ENCODE measurements around the gene TMEM50B. TPM values are rescaled to one million over a fixed set of nuclear protein-coding genes. Genes with fewer than 3 reads are reported as not detected.
"Not testable (repeated sequence)": the region's sequence is repeated elsewhere in the genome, so short reads cannot be mapped to it uniquely, and the experiment has no call there.

The TMEM50B gene
- polyA plus RNA-seq, 3 donors, result 33.8 to 43.0 (median 38.2) TPM

DNA sequence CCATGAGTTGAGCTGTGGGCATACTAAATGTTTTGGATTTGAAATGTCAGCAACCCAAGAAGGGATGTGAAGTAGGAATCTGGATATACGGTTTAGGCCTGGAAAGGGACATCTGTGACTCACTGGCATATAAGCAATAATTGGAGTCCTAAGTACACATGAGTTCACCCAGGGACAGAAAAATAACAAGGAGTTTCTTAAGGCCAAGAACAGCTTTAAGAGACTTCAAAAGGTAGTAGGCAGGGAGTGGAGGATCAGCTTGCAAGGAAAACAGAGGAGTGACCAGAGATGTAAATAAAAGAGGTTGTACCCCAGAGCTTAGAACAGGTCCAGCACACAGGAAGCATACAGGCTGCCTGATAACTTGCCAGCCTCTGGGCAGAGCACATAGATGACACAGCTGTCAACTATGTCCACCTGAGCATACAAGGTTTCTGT lies 28.1 kb downstream of the TMEM50B start:
- H3K27me3 ChIP-seq (ENCODE audit: control insufficient read depth in 2 of 2, insufficient read depth in 2 of 2, low read length in 2 of 2), result no peaks in the 10 kb centered on the region
- no peak overlapping the region for H3K4me2 ChIP-seq (replicated peaks; ENCODE audit: extremely low read depth, low read length, poor library complexity, severe bottlenecking)
- no peaks in the 10 kb centered on the region for H4K20me1 ChIP-seq (ENCODE audit: insufficient read depth, low read length)
- peaks cover 13 to 61% of the 10 kb centered on the region in 2 donors for H3K36me3 ChIP-seq (replicated peaks in 1 of 2; ENCODE audit: control insufficient read depth in 1 of 2, insufficient read depth in 2 of 2, low read length in 2 of 2)
- H3K4me1 Mint-ChIP-seq, result no peaks in the 10 kb centered on the region
- 93% methylated on average over 1 of the region's 1 CpG for WGBS (ENCODE audit: insufficient coverage)
- no peak overlapping the region for H3K27ac Mint-ChIP-seq
- H3K27me3 Mint-ChIP-seq (ENCODE audit: low read depth in 3 of 3), result no peaks in the 10 kb centered on the region
- no peak overlapping the region for H2AFZ ChIP-seq (ENCODE audit: insufficient read depth, low read depth, low read length, poor library complexity, severe bottlenecking)
- no peak overlapping the region for H3K9ac ChIP-seq (ENCODE audit: insufficient read depth, low read length, poor library complexity, severe bottlenecking)
- no peak overlapping the region for H3K4me3 Mint-ChIP-seq
- H3K4me3 ChIP-seq (replicated peaks in 1 of 3; ENCODE audit: low read depth in 2 of 3, low read length in 3 of 3), result no peak overlapping the region
- H3K9me3 ChIP-seq (replicated peaks in 1 of 2; ENCODE audit: control insufficient read depth in 1 of 2, insufficient read depth in 1 of 2, low read length in 2 of 2), result no peaks in the 10 kb centered on the region
- no peak for DNase-seq
- peaks cover 39 to 41% of the 10 kb centered on the region in 2 donors for H3K36me3 Mint-ChIP-seq
- no peaks in the 10 kb centered on the region for H3K79me2 ChIP-seq (ENCODE audit: insufficient read depth, low read length)
- TF ChIP-seq, protein P1, sequence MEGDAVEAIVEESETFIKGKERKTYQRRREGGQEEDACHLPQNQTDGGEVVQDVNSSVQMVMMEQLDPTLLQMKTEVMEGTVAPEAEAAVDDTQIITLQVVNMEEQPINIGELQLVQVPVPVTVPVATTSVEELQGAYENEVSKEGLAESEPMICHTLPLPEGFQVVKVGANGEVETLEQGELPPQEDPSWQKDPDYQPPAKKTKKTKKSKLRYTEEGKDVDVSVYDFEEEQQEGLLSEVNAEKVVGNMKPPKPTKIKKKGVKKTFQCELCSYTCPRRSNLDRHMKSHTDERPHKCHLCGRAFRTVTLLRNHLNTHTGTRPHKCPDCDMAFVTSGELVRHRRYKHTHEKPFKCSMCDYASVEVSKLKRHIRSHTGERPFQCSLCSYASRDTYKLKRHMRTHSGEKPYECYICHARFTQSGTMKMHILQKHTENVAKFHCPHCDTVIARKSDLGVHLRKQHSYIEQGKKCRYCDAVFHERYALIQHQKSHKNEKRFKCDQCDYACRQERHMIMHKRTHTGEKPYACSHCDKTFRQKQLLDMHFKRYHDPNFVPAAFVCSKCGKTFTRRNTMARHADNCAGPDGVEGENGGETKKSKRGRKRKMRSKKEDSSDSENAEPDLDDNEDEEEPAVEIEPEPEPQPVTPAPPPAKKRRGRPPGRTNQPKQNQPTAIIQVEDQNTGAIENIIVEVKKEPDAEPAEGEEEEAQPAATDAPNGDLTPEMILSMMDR (IDR thresholded peaks at IDR 0.05), result no peak
- H3K4me1 ChIP-seq (ENCODE audit: control insufficient read depth in 1 of 2, insufficient read depth in 2 of 2, low read length in 2 of 2), result no peaks in the 10 kb centered on the region
- no peak overlapping the region for H3K27ac ChIP-seq (ENCODE audit: low read depth in 1 of 2, low read length in 2 of 2)
- H3K9me3 Mint-ChIP-seq, result no peaks in the 10 kb centered on the region
- intact Hi-C loops (cut with micrococcal nuclease), result no loop called here

DNA sequence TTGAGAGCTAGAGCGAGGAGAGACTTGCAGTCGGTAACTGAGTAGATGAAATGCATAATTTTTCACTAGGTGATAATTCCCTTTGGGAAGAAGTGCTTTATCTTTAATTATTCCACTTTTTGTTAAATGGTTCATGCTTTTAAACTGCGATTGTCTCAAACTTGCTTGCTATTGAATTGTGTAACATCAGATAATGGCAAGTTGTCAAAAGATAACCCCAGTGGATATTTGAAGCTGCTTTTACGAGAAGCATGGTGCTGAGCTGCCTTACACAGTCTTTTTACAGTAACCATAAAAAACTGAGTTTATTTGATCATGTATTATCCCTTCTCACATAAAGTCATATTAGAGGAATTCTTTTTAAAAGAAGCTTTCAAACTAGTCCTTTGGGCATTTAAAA lies 30.2 kb downstream of the TMEM50B start:
- Histone ChIP-seq H3K27me3 (ENCODE audit: control insufficient read depth in 2 of 2, insufficient read depth in 2 of 2, low read length in 2 of 2) (no peaks in the 10 kb centered on the region), H3K4me3 (replicated peaks in 1 of 3; ENCODE audit: low read depth in 2 of 3, low read length in 3 of 3) (no peak overlapping the region), H2AFZ (ENCODE audit: insufficient read depth, low read depth, low read length, poor library complexity, severe bottlenecking) (no peak overlapping the region), H3K27ac (ENCODE audit: low read depth in 1 of 2, low read length in 2 of 2) (no peak overlapping the region), H3K9ac (ENCODE audit: insufficient read depth, low read length, poor library complexity, severe bottlenecking) (no peak overlapping the region), H3K4me2 (replicated peaks; ENCODE audit: extremely low read depth, low read length, poor library complexity, severe bottlenecking) (no peak overlapping the region), H4K20me1 (ENCODE audit: insufficient read depth, low read length) (no peaks in the 10 kb centered on the region), H3K9me3 (replicated peaks in 1 of 2; ENCODE audit: control insufficient read depth in 1 of 2, insufficient read depth in 1 of 2, low read length in 2 of 2) (no peaks in the 10 kb centered on the region), H3K36me3 (replicated peaks in 1 of 2; ENCODE audit: control insufficient read depth in 1 of 2, insufficient read depth in 2 of 2, low read length in 2 of 2) (peaks cover 2 to 44% of the 10 kb centered on the region in 2 donors), H3K4me1 (ENCODE audit: control insufficient read depth in 1 of 2, insufficient read depth in 2 of 2, low read length in 2 of 2) (peaks cover 4 to 8% of the 10 kb centered on the region in 2 donors), H3K79me2 (ENCODE audit: insufficient read depth, low read length) (no peaks in the 10 kb centered on the region)
- no peaks in the 10 kb centered on the region for H3K27me3 Mint-ChIP-seq (ENCODE audit: low read depth in 3 of 3)
- WGBS (ENCODE audit: insufficient coverage), result no CpG with 5 or more reads among the region's 4 CpGs
- H3K36me3 Mint-ChIP-seq, result peaks cover 33 to 43% of the 10 kb centered on the region in 2 donors
- H3K4me3 Mint-ChIP-seq, result no peak overlapping the region
- TF ChIP-seq, protein P1 (IDR thresholded peaks at IDR 0.05), result no peak
- intact Hi-C loops (cut with micrococcal nuclease), result loop anchor here (5.0 kb wide), 2 partner anchors 252 to 612 kb away; no protein-coding TSS in a partner anchor
- H3K9me3 Mint-ChIP-seq, result no peaks in the 10 kb centered on the region
- DNase-seq, result no peak
- H3K27ac Mint-ChIP-seq, result no peak overlapping the region
- peaks cover 4% of the 10 kb centered on the region for H3K4me1 Mint-ChIP-seq

DNA sequence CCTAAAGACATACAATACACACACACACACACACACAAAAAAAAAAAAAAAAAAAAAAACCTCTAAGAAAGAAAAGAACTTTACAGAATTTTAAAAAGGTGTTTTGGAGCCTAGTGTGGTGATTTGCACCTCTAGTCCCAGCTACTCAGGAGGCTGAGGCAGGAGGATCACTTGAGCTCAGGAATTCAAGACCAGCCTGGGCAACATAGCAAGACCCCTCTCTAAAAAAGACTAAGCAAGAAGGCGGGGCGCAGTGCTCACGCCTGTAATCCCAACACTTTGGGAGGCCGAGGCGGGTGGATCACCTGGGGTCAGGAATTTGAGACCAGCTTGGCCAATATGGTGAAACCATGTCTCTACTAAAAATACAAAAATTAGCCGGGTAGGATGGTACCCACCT lies 33.2 kb downstream of the TMEM50B start:
- H3K36me3 ChIP-seq (replicated peaks in 1 of 2; ENCODE audit: control insufficient read depth in 1 of 2, insufficient read depth in 2 of 2, low read length in 2 of 2), result peaks cover 1 to 20% of the 10 kb centered on the region in 2 donors
- no CpG with 5 or more reads among the region's 6 CpGs for WGBS (ENCODE audit: insufficient coverage)
- H3K4me1 Mint-ChIP-seq; H2AFZ ChIP-seq (ENCODE audit: insufficient read depth, low read depth, low read length, poor library complexity, severe bottlenecking); H3K27me3 ChIP-seq (ENCODE audit: control insufficient read depth in 2 of 2, insufficient read depth in 2 of 2, low read length in 2 of 2); H3K4me3 ChIP-seq (replicated peaks in 1 of 3; ENCODE audit: low read depth in 2 of 3, low read length in 3 of 3); DNase-seq; H4K20me1 ChIP-seq (ENCODE audit: insufficient read depth, low read length); H3K4me3 Mint-ChIP-seq; H3K27me3 Mint-ChIP-seq (ENCODE audit: low read depth in 3 of 3); H3K9ac ChIP-seq (ENCODE audit: insufficient read depth, low read length, poor library complexity, severe bottlenecking); H3K4me2 ChIP-seq (replicated peaks; ENCODE audit: extremely low read depth, low read length, poor library complexity, severe bottlenecking); H3K27ac Mint-ChIP-seq; H3K79me2 ChIP-seq (ENCODE audit: insufficient read depth, low read length); H3K9me3 Mint-ChIP-seq; H3K27ac ChIP-seq (ENCODE audit: low read depth in 1 of 2, low read length in 2 of 2); H3K9me3 ChIP-seq (replicated peaks in 1 of 2; ENCODE audit: control insufficient read depth in 1 of 2, insufficient read depth in 1 of 2, low read length in 2 of 2): not testable (repeated sequence)
- peaks cover 29 to 37% of the 10 kb centered on the region in 2 donors for H3K36me3 Mint-ChIP-seq
- intact Hi-C loops (cut with micrococcal nuclease), result loop anchor here (5.0 kb wide), 2 partner anchors 249 to 609 kb away; no protein-coding TSS in a partner anchor
- H3K4me1 ChIP-seq (ENCODE audit: control insufficient read depth in 1 of 2, insufficient read depth in 2 of 2, low read length in 2 of 2), result peaks cover 4 to 14% of the 10 kb centered on the region in 2 donors
